Measurements from ENCODE around the gene SEC11A.
"Not testable (repeated sequence)": the region's sequence is repeated elsewhere in the genome, so short reads cannot be mapped to it uniquely, and the experiment has no call there.

The SEC11A gene

DNA sequence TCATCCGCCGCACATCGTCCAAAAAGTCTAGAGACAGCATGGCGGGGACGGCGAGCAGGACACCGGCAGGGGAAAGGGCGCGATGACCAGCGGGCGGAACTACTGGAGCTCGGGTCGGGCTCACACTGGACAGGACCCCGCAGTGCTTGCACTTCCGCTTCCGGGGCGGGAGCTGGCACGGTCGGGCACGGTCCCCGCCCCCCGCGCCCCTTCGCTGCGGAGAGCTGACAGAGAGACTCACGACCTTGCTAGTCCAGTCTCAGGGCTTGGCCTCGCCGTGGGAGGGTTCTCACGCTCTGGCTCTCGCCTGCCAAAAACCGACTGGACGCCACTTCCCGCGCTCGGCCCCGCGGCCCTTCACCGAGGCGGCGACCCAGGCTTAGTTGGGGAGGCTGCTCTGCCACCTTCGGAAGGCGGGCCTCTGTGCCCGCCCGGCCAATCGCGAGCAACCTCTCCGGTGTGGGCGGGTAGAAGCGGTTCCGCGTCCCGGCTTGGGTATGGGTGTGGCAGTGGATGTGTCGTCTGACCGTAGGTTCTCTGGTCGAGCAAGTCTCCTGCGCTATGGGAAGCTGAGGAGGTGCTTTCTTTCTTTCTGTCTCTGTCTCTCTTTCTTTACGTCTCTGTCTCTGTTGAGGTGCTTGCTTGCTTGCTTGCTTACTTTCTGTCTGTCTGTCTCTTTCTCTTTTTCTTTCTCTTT is at the start of gene SEC11A:
Gene SEC11A, minus strand, starts transcription at position 104 of the 697 bp plus-strand sequence. Its CDS starts 64 bp downstream, at position 40.
- DNase-seq (ENCODE audit: low read depth) = peak; percentile 97
- Histone ChIP-seq H3K4me1 (ENCODE audit: control insufficient read depth, insufficient read depth, low read length) (peaks cover 24% of the 10 kb centered on the region), H3K9ac (ENCODE audit: low read length) (peak within 1 kb of the TSS; percentile 99), H3K27me3 (replicated peaks; ENCODE audit: control insufficient read depth, insufficient read depth, low read length) (no peaks in the 10 kb centered on the region), H3K4me3 (ENCODE audit: low read length) (peak within 1 kb of the TSS; percentile 91), H3K9me3 (ENCODE audit: control insufficient read depth, low read length) (no peaks in the 10 kb centered on the region), H3K36me3 (ENCODE audit: control insufficient read depth, insufficient read depth, low read length, severe bottlenecking) (peaks cover 2% of the 10 kb centered on the region)

DNA sequence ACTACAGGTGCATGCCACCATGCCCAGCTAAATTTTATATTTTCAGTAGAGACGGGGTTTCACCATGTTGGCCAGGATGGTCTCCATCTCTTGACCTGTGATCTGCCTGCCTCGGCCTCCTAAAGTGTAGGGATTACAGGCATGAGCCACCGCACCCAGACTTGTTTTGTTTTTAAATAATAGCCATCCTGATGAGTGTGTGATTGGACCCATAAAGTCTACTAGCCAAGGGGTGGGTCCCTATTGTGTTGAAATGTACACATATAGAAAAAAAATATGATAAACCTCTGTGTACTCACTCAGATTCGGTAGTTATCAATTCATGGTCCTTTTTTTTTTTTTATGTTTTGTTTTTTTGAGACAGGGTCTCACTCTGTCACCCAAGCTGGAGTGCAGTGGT is 49.7 kb upstream of the SEC11A start:
- no peaks in the 10 kb centered on the region for H3K27me3 ChIP-seq (replicated peaks; ENCODE audit: control insufficient read depth, insufficient read depth, low read length)
- H3K36me3 ChIP-seq (ENCODE audit: control insufficient read depth, insufficient read depth, low read length, severe bottlenecking) = peaks cover 43% of the 10 kb centered on the region
- peaks cover 30% of the 10 kb centered on the region for H3K4me1 ChIP-seq (ENCODE audit: control insufficient read depth, insufficient read depth, low read length)
- H3K4me3 ChIP-seq (ENCODE audit: low read length) = no peak overlapping the region
- H3K9ac ChIP-seq (ENCODE audit: low read length) = no peak overlapping the region
- no peaks in the 10 kb centered on the region for H3K9me3 ChIP-seq (ENCODE audit: control insufficient read depth, low read length)
- no peak for DNase-seq (ENCODE audit: low read depth)

DNA sequence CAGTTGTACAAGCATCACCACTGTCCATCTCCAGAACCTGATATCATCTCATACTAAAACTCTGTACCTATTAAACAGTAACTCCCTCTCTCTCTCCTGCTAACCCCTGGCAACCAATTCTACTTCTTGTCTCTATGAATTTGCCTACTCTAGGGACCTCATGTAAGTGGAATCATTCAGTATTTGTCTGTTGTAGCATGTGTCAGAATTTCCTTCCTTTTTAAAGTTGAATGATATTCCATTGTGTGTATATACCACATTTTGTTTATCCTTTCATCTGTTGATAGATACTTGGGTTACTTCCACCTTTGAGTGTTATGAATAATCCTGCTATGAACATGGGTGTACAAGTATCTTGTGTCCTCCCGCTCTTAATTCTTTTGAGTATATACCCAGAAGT is 49.0 kb upstream of the SEC11A start:
- peaks cover 30% of the 10 kb centered on the region for H3K4me1 ChIP-seq (ENCODE audit: control insufficient read depth, insufficient read depth, low read length)
- no peaks in the 10 kb centered on the region for H3K27me3 ChIP-seq (replicated peaks; ENCODE audit: control insufficient read depth, insufficient read depth, low read length)
- H3K4me3 ChIP-seq (ENCODE audit: low read length) = no peak overlapping the region
- peaks cover 40% of the 10 kb centered on the region for H3K36me3 ChIP-seq (ENCODE audit: control insufficient read depth, insufficient read depth, low read length, severe bottlenecking)
- no peak overlapping the region for H3K9ac ChIP-seq (ENCODE audit: low read length)
- no peak for DNase-seq (ENCODE audit: low read depth)
- H3K9me3 ChIP-seq (ENCODE audit: control insufficient read depth, low read length) = no peaks in the 10 kb centered on the region

DNA sequence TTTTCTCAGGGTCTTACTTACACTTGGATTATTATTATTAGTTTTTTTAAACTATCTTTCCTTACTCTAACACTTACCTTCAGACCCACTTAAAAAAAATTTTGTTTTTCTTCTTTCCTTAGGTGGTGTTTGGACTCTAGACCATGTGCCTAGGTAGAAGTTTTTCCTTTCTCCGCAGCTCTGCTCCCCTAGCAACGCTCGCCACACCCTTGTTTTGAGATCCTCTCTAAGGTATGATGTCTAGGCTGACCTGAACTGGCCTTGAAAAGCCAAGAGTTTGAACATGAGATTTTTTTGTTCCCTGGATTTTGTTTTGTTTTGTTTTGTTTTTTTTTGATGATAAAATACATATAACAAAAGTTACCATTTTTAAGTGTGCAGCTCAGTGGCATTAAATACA is 48.6 kb upstream of the SEC11A start:
- Histone ChIP-seq H3K4me1 (ENCODE audit: control insufficient read depth, insufficient read depth, low read length) (peaks cover 30% of the 10 kb centered on the region), H3K4me3 (ENCODE audit: low read length) (no peak overlapping the region), H3K36me3 (ENCODE audit: control insufficient read depth, insufficient read depth, low read length, severe bottlenecking) (peaks cover 39% of the 10 kb centered on the region), H3K9ac (ENCODE audit: low read length) (no peak overlapping the region), H3K27me3 (replicated peaks; ENCODE audit: control insufficient read depth, insufficient read depth, low read length) (no peaks in the 10 kb centered on the region), H3K9me3 (ENCODE audit: control insufficient read depth, low read length) (no peaks in the 10 kb centered on the region)
- no peak for DNase-seq (ENCODE audit: low read depth)

DNA sequence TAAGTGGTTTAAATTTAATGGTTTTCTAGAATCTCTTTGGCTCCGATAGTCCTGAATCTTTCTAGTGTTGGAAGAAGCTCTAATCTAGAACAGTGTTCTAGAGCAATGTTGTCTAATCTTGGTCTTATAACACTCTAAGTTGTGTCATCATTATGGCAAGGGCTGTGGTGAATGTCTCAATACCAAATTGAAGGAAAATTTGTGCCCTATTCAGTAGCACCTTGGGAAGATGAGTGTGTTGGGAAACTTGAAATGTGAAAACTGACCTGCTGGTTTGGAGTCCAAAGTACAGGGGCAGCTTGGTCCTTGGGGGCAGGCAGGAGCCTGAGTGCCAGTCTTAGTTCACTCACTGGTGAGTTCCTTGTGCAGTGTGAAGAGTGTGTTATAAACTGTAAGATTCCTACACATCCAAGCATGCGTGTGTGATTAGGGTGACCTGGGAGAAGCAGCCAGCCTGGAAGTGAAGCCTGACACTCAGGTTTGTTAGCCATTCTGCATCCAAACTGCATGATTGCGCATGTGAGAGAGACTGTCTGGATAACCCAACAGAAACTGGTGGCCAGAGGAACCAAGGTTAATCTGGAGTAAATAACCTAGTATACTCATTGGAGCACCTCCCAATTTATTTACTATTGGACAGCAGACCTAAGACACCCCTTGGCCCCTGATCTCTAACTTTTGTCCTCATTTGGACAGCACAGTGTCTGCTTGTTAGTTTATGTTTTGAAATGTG is 47.1 kb upstream of the SEC11A start:
- Histone ChIP-seq H3K9ac (ENCODE audit: low read length) (no peak overlapping the region), H3K36me3 (ENCODE audit: control insufficient read depth, insufficient read depth, low read length, severe bottlenecking) (peaks cover 25% of the 10 kb centered on the region), H3K27me3 (replicated peaks; ENCODE audit: control insufficient read depth, insufficient read depth, low read length) (no peaks in the 10 kb centered on the region), H3K9me3 (ENCODE audit: control insufficient read depth, low read length) (no peaks in the 10 kb centered on the region), H3K4me1 (ENCODE audit: control insufficient read depth, insufficient read depth, low read length) (peaks cover 33% of the 10 kb centered on the region), H3K4me3 (ENCODE audit: low read length) (no peak overlapping the region)
- no peak for DNase-seq (ENCODE audit: low read depth)

DNA sequence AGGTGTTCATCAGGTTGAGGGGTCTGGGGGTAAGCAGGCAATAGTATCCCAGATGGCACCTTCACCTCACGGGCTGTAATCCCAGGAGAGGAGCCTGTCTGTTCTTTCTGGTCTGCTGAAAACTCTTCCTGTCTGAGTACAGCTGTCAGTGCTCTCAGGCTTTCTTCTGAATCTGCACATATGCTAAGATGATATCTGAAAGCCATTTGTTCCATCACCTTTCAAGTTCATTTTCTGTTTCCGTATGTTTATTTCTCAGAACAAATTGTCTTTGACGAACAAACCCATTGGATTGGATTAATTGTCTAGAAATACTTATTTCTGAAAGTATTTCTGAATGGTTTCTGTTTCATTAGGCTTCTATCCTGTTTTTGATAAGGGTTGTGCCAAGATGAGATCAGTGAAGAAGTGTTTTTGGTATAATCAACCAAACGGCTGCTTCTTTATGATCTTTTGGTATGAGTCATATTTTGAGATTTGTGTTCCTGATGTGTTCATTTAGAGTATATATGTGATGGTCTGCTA is 45.7 kb upstream of the SEC11A start:
- no peak overlapping the region for H3K4me3 ChIP-seq (ENCODE audit: low read length)
- H3K4me1 ChIP-seq (ENCODE audit: control insufficient read depth, insufficient read depth, low read length) = peaks cover 33% of the 10 kb centered on the region
- no peak overlapping the region for H3K9ac ChIP-seq (ENCODE audit: low read length)
- H3K27me3 ChIP-seq (replicated peaks; ENCODE audit: control insufficient read depth, insufficient read depth, low read length) = no peaks in the 10 kb centered on the region
- no peak for DNase-seq (ENCODE audit: low read depth)
- H3K9me3 ChIP-seq (ENCODE audit: control insufficient read depth, low read length) = no peaks in the 10 kb centered on the region
- peaks cover 17% of the 10 kb centered on the region for H3K36me3 ChIP-seq (ENCODE audit: control insufficient read depth, insufficient read depth, low read length, severe bottlenecking)

DNA sequence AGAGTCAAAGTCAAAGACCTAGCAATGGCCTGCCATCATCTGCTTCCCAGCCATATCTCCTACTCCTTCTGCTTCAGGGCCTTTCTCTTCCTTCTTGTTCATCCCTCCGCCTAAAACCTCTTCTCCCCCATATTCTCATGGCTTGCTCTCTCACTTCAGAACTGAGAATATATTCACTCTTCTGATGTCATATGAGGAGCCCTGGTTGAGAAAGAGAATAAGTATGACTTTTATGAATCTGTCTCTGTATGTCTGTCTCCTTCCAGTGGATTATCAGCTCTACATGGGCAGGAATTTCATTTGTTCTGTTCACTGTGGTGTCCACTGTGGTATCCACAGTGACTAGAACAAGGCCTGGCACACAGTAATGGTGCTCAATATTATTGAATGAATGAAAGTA is 44.3 kb upstream of the SEC11A start:
- H3K27me3 ChIP-seq (replicated peaks; ENCODE audit: control insufficient read depth, insufficient read depth, low read length) = no peaks in the 10 kb centered on the region
- H3K4me3 ChIP-seq (ENCODE audit: low read length) = no peak overlapping the region
- no peak overlapping the region for H3K9ac ChIP-seq (ENCODE audit: low read length)
- no peaks in the 10 kb centered on the region for H3K9me3 ChIP-seq (ENCODE audit: control insufficient read depth, low read length)
- DNase-seq (ENCODE audit: low read depth) = no peak
- H3K36me3 ChIP-seq (ENCODE audit: control insufficient read depth, insufficient read depth, low read length, severe bottlenecking) = peaks cover 5% of the 10 kb centered on the region
- H3K4me1 ChIP-seq (ENCODE audit: control insufficient read depth, insufficient read depth, low read length) = peaks cover 33% of the 10 kb centered on the region

DNA sequence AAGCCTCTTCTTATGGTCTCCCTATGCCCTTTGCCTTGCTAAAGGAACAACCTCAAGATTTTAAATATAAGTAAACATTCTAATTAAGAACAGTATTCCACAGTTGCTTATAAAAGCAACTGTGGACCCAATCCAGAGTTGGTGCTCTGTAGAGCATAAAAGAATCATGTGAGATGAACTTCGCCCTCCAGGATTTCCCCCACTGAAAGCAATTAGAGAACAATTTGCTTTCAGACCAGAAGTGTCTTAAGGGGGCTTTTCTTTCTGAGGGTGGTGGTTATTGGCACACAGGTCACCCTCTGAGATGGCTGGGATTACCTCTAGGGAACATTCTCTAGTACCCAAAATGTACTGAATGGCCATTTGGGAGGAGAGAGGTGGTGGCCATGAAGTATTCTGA is 43.1 kb upstream of the SEC11A start:
- no peaks in the 10 kb centered on the region for H3K27me3 ChIP-seq (replicated peaks; ENCODE audit: control insufficient read depth, insufficient read depth, low read length)
- H3K4me1 ChIP-seq (ENCODE audit: control insufficient read depth, insufficient read depth, low read length) = peaks cover 29% of the 10 kb centered on the region
- no peaks in the 10 kb centered on the region for H3K9me3 ChIP-seq (ENCODE audit: control insufficient read depth, low read length)
- no peaks in the 10 kb centered on the region for H3K36me3 ChIP-seq (ENCODE audit: control insufficient read depth, insufficient read depth, low read length, severe bottlenecking)
- H3K9ac ChIP-seq (ENCODE audit: low read length) = no peak overlapping the region
- no peak overlapping the region for H3K4me3 ChIP-seq (ENCODE audit: low read length)
- no peak for DNase-seq (ENCODE audit: low read depth)

DNA sequence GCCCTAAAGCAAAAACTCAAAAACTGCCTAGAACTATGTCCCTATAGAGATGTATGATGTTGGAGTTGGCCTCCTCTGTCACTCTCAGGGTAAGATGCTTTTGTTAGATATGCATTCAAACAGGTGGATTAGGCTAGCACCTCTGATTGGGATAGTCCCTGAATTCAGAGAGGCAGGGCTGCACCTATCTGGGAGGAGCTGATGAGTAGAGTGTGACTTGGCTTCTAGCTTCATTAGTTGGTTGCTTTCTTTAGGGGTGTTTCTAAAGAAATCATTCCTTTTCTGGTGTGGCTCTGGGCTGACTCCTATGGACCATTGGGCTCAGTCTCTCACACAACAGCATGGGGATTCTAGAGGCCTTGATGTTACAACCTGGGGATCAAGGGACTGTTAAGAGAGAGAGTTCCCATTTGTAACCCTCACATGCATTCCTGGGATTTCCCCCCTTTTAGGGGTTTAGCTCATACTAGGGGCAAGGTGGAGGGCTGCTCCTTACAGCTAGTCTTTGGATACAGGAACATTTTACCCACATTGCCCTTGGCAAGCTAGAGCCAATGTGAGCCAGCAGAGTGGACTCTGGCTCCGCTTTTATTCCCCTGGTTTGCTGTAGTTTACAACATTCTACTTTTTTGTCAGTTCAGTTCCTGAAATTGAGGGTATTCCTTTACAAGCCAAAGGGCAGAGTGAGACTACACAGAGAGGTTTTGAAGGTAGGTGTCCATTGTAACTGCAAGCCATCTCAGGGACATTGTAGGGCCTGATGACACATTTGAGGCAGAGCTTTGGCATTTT is 40.0 kb upstream of the SEC11A start:
- H3K36me3 ChIP-seq (ENCODE audit: control insufficient read depth, insufficient read depth, low read length, severe bottlenecking) = no peaks in the 10 kb centered on the region
- peaks cover 13% of the 10 kb centered on the region for H3K4me1 ChIP-seq (ENCODE audit: control insufficient read depth, insufficient read depth, low read length)
- no peaks in the 10 kb centered on the region for H3K9me3 ChIP-seq (ENCODE audit: control insufficient read depth, low read length)
- no peaks in the 10 kb centered on the region for H3K27me3 ChIP-seq (replicated peaks; ENCODE audit: control insufficient read depth, insufficient read depth, low read length)
- H3K4me3 ChIP-seq (ENCODE audit: low read length) = no peak overlapping the region
- H3K9ac ChIP-seq (ENCODE audit: low read length) = no peak overlapping the region
- DNase-seq (ENCODE audit: low read depth) = no peak

DNA sequence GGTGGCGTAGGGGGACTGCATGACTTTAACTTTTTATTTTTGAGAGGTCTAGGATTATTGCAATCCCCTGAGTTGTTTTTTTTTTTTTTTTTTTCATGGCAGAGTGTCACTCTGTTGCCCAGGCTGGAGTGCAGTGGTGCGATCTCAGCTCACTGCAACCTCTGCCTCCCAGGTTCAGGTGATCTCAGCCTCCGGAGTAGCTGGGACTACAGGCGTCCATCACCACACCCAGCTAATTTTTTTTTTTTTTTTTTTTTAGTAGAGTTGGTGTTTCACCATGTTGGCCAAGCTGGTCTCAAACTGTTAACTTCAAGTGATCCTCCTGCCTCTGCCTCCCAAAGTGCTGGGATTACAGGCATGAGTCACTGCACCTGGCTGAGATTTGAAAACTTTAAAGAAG is 39.0 kb upstream of the SEC11A start:
- H3K9ac ChIP-seq (ENCODE audit: low read length); H3K9me3 ChIP-seq (ENCODE audit: control insufficient read depth, low read length); H3K36me3 ChIP-seq (ENCODE audit: control insufficient read depth, insufficient read depth, low read length, severe bottlenecking); H3K27me3 ChIP-seq (replicated peaks; ENCODE audit: control insufficient read depth, insufficient read depth, low read length); DNase-seq (ENCODE audit: low read depth); H3K4me3 ChIP-seq (ENCODE audit: low read length): not testable (repeated sequence)
- peaks cover 22% of the 10 kb centered on the region for H3K4me1 ChIP-seq (ENCODE audit: control insufficient read depth, insufficient read depth, low read length)

DNA sequence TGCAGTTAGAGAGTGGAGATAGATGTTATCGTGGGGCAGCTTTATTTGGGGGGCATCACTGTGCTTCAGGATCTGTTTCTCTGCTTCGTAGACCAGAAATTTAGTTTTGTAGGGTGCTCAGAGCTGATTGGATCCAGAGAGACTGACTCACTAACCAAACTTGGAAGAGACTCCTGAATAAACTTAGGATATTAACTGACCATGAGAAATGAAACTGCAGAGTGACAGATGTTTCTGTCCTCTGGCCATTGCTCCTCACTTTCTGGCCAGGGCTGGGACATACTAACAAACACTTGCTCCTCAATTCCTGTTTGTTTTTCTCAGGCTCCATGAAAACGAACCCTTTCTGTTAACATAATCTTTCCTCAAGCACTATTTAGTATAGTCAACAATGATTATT is 36.8 kb upstream of the SEC11A start:
- Histone ChIP-seq H3K9me3 (ENCODE audit: control insufficient read depth, low read length) (no peaks in the 10 kb centered on the region), H3K9ac (ENCODE audit: low read length) (no peak overlapping the region), H3K4me1 (ENCODE audit: control insufficient read depth, insufficient read depth, low read length) (peaks cover 25% of the 10 kb centered on the region), H3K4me3 (ENCODE audit: low read length) (peak overlapping the region; percentile 52), H3K27me3 (replicated peaks; ENCODE audit: control insufficient read depth, insufficient read depth, low read length) (no peaks in the 10 kb centered on the region), H3K36me3 (ENCODE audit: control insufficient read depth, insufficient read depth, low read length, severe bottlenecking) (no peaks in the 10 kb centered on the region)
- DNase-seq (ENCODE audit: low read depth) = peak; percentile 62

Data from adipocyte (in vitro differentiated cells).